Stomach (tissue), 9 donors: ENCODE data around the gene FYCO1. TPM values are rescaled to one million over a fixed set of nuclear protein-coding genes. Genes with fewer than 3 reads are reported as not detected.

Source experiments
- DNase-seq, 2 donors: peaks; one replicate each; pipeline versions ENCODE4 v3.0.0 to v3.0.0-alpha.2; 2013 to 2019
- H3K27ac ChIP-seq, 5 donors: fragments of 200-600 bp in 4 of 5; sonication (generic) in 4 of 5; one replicate each; pipeline ENCODE4 v1.5.1; 2013 to 2019; ENCODE audit warnings: mild to moderate bottlenecking in 1 of 5, moderate library complexity in 1 of 5
- H3K27me3 ChIP-seq, 3 donors: fragments of 200-600 bp; sonication (generic); one replicate each; pipeline ENCODE4 v1.5.1; 2017 to 2019; ENCODE audit warnings: mixed run types in 1 of 3
- H3K36me3 ChIP-seq, 4 donors: fragments of 200-600 bp; sonication (generic); 1 replicate in 3 of 4; 2 replicates in 1 of 4; pipeline ENCODE4 v1.5.1; 2016 to 2019
- H3K4me1 ChIP-seq, 4 donors: fragments of 200-600 bp; sonication (generic); one replicate each; pipeline ENCODE4 v1.5.1; 2016 to 2019
- H3K4me3 ChIP-seq, 4 donors: fragments of 200-600 bp; sonication (generic) in 3 of 4; one replicate each; pipeline ENCODE4 v1.5.1; 2016 to 2019; ENCODE audit warnings: mild to moderate bottlenecking in 1 of 4
- H3K9me3 ChIP-seq, 4 donors: fragments of 200-600 bp; sonication (generic); one replicate each; pipeline ENCODE4 v1.5.1; 2016 to 2019
- CTCF ChIP-seq, 7 experiments: fragments of 450-650 bp in 4 of 7; fragments of 200-600 bp in 3 of 7; sonication (generic) in 3 of 7; IDR thresholded peaks; one replicate each; pipeline ENCODE4 v1.5.1; 2016 to 2019; ENCODE audit warnings: antibody characterized with exemption in 7 of 7, control low read depth in 2 of 7, mild to moderate bottlenecking in 1 of 7
- EP300 ChIP-seq: sonication (generic); formaldehyde crosslinking; IDR thresholded peaks from one replicate; pipeline ENCODE4 v1.6.1; 2017; ENCODE audit warnings: antibody characterized with exemption
- POLR2A ChIP-seq, 4 donors: fragments of 450-650 bp; IDR thresholded peaks; one replicate each; pipeline ENCODE4 v1.6.1; 2016; ENCODE audit warnings: antibody characterized with exemption in 4 of 4, control low read depth in 2 of 4, mild to moderate bottlenecking in 1 of 4, moderate library complexity in 1 of 4
- POLR2AphosphoS5 ChIP-seq, 3 donors: sonication (generic); formaldehyde crosslinking; IDR thresholded peaks; one replicate each; pipeline ENCODE4 v1.6.1; 2016; ENCODE audit warnings: antibody characterized with exemption in 3 of 3
- WGBS, 5 donors: extraction: QIAGEN DNeasy Blood & Tissue Kit in 3 of 5; methylation state at CpG; one replicate each; pipeline versions ENCODE4 v1.1.5 to v1.1.7; 2013 to 2018; 5-methylcytosine and 5-hydroxymethylcytosine counted together
- intact Hi-C: fragments of 100-400 bp; cut with DNase I; formaldehyde crosslinking; loops from one replicate; pipeline ENCODE4 v1.15.1; 2023; ENCODE audit warnings: low total_unique reads
- polyA plus RNA-seq, 3 donors: library from polyadenylated mRNA; stranded (reverse); fragments of 200-250 nt; gene quantifications; one replicate each; pipeline ENCODE4 v1.2.3, GENCODE V29; 2013
- total RNA-seq, 5 donors: library from RNA; depleted of rRNA; stranded (reverse); fragments of >200 nt; gene quantifications; one replicate each; pipeline versions ENCODE4 v1.1.0 to v1.2.3, GENCODE V29; 2014 to 2016
- donor health status: healthy with polysubstance abuse.
- donor health status: Bipolar disorder and iron deficiency.
- donor health status: healthy.

Gene FYCO1
- total and polyA plus RNA-seq, 8 donors, result 10.7 to 97.4 (median 25.3) TPM

GRCh38 chr3:45957586-45957985 lies 38.0 kb downstream of the FYCO1 start:
- no peak overlapping the region for H3K4me3 ChIP-seq
- no peak for TF ChIP-seq CTCF (IDR thresholded peaks at IDR 0.05)
- no peak for TF ChIP-seq POLR2AphosphoS5 (IDR thresholded peaks at IDR 0.05)
- TF ChIP-seq EP300, result no peak
- TF ChIP-seq POLR2A (IDR thresholded peaks at IDR 0.05), result no peak
- H3K36me3 ChIP-seq, result peaks cover 87 to 100% (median 99%) of the 10 kb centered on the region in 4 donors
- DNase-seq, result no peak
- 64 to 81% (median 70%) methylated on average over 5 of the region's 5 CpGs for WGBS, 5 donors
- H3K27me3 ChIP-seq, result no peaks in the 10 kb centered on the region
- no peaks in the 10 kb centered on the region for H3K4me1 ChIP-seq
- intact Hi-C loops, result no loop called here
- no peaks in the 10 kb centered on the region for H3K9me3 ChIP-seq
- peak overlapping the region in 3 of 5 donors; percentile 24 to 53 (median 52) for H3K27ac ChIP-seq

- Histone ChIP-seq H3K9me3 (no peaks in the 10 kb centered on the region), H3K27me3 (no peaks in the 10 kb centered on the region), H3K4me1 (peaks cover 0 to 7% (median 0%) of the 10 kb centered on the region in 4 donors), H3K27ac (no peak overlapping the region), H3K4me3 (no peak overlapping the region), H3K36me3 (peaks cover 80 to 100% (median 99%) of the 10 kb centered on the region in 4 donors)
- intact Hi-C loops, result no loop called here
- TF ChIP-seq POLR2AphosphoS5 (IDR thresholded peaks at IDR 0.05) (no peak), EP300 (no peak), POLR2A (IDR thresholded peaks at IDR 0.05) (no peak), CTCF (IDR thresholded peaks at IDR 0.05) (no peak)
- 89 to 94% (median 94%) methylated on average over 4 of the region's 4 CpGs for WGBS, 5 donors
- no peak for DNase-seq
Observed at GRCh38 chr3:45955706-45956105, 39.9 kb downstream of the FYCO1 start.

- WGBS, 5 donors, result 87 to 90% (median 88%) methylated on average over 11 of the region's 11 CpGs
- peaks cover 78 to 100% (median 99%) of the 10 kb centered on the region in 4 donors for H3K36me3 ChIP-seq
- H3K4me3 ChIP-seq, result no peak overlapping the region
- no peaks in the 10 kb centered on the region for H3K9me3 ChIP-seq
- DNase-seq, result no peak
- no peak overlapping the region for H3K27ac ChIP-seq
- intact Hi-C loops, result no loop called here
- no peak for TF ChIP-seq POLR2A (IDR thresholded peaks at IDR 0.05)
- TF ChIP-seq CTCF (IDR thresholded peaks at IDR 0.05), result no peak
- no peak for TF ChIP-seq EP300
- TF ChIP-seq POLR2AphosphoS5 (IDR thresholded peaks at IDR 0.05), result no peak
- peaks cover 0 to 7% (median 0%) of the 10 kb centered on the region in 4 donors for H3K4me1 ChIP-seq
- H3K27me3 ChIP-seq, result no peaks in the 10 kb centered on the region
Observed at GRCh38 chr3:45955017-45955647, 40.5 kb downstream of the FYCO1 start.

- H3K4me3 ChIP-seq, result no peak overlapping the region
- TF ChIP-seq CTCF (IDR thresholded peaks at IDR 0.05), result no peak
- no peak for TF ChIP-seq POLR2A (IDR thresholded peaks at IDR 0.05)
- no peak for TF ChIP-seq POLR2AphosphoS5 (IDR thresholded peaks at IDR 0.05)
- TF ChIP-seq EP300, result no peak
- no peak for DNase-seq
Observed at GRCh38 chr3:45954306-45954705, 41.3 kb downstream of the FYCO1 start.

More at GRCh38 chr3:45954306-45954705, 41.3 kb downstream of the FYCO1 start:
- H3K9me3 ChIP-seq, result no peaks in the 10 kb centered on the region
- H3K4me1 ChIP-seq, result peaks cover 0 to 7% (median 2%) of the 10 kb centered on the region in 4 donors
- WGBS, 5 donors, result 94 to 98% (median 95%) methylated on average over 3 of the region's 3 CpGs
- H3K36me3 ChIP-seq, result peaks cover 79 to 100% (median 99%) of the 10 kb centered on the region in 4 donors
- H3K27ac ChIP-seq, result no peak overlapping the region
- intact Hi-C loops, result no loop called here
- no peaks in the 10 kb centered on the region for H3K27me3 ChIP-seq
